ENCODE measurements around the gene PIEZO2.

DNA sequence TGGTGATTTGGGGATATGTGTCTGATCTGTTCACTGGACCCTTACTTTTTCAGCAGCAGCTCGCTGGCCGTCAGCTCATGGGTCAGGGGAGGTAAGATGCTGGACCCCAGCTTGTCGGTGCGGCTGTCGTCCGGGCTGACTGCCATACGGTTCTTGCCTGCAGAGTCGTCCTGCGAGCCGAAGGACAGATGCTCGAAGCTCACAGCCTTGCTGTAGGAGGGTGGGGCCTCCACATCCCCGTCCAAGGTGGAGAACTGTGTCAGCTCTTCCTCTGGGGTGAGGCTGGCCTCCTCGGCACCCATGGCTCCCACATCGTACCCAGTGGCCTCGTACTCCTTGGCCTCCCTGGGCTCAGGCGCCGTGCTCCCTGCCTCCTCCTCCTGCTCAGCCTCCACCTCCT, 444.1 kb downstream of the PIEZO2 start:
- TF ChIP-seq, protein P1, sequence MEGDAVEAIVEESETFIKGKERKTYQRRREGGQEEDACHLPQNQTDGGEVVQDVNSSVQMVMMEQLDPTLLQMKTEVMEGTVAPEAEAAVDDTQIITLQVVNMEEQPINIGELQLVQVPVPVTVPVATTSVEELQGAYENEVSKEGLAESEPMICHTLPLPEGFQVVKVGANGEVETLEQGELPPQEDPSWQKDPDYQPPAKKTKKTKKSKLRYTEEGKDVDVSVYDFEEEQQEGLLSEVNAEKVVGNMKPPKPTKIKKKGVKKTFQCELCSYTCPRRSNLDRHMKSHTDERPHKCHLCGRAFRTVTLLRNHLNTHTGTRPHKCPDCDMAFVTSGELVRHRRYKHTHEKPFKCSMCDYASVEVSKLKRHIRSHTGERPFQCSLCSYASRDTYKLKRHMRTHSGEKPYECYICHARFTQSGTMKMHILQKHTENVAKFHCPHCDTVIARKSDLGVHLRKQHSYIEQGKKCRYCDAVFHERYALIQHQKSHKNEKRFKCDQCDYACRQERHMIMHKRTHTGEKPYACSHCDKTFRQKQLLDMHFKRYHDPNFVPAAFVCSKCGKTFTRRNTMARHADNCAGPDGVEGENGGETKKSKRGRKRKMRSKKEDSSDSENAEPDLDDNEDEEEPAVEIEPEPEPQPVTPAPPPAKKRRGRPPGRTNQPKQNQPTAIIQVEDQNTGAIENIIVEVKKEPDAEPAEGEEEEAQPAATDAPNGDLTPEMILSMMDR (IDR thresholded peaks at IDR 0.05) = no peak
- TF ChIP-seq EZH2 (IDR thresholded peaks at IDR 0.05; ENCODE audit: borderline replicate concordance, insufficient read depth, low read depth, low read length, poor library complexity, severe bottlenecking) = no peak

All from B cell (primary cell).